ENCODE results near the gene DOCK2.
"Not testable (repeated sequence)": the region's sequence is repeated elsewhere in the genome, so short reads cannot be mapped to it uniquely, and the experiment has no call there.

DOCK2 gene

GRCh38 chr5:169637549-169638121, 560 bp downstream of the DOCK2 start:
- no peak for DNase-seq (ENCODE audit: low spot score)

- no peak for DNase-seq (ENCODE audit: low spot score)
Measured at GRCh38 chr5:169641253-169641652, 4.2 kb downstream of the DOCK2 start.

GRCh38 chr5:169646856-169647255, 9.8 kb downstream of the DOCK2 start:
- no peak for DNase-seq (ENCODE audit: low spot score)

DNA sequence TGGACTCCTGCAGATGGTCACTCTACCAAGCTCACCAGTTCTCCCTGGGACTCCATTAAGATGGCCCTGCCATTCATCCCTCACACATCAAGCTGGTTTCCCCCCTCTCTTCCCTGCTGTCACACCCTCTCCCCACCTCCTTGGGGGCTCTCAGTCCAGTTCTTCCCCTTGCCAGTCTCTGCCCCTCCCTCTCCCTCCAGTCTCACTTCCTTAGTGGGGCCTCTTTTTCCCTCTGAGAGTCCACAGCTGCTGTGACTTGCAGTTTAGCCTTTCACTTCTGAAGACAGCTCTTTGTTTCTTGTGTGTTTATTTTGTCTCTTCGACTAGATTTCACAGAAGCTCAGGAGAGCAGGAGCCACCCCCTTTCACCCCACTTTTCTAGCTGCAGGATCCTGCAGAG, 10.5 kb downstream of the DOCK2 start:
- DNase-seq (ENCODE audit: low spot score) = no peak

- no peak for DNase-seq (ENCODE audit: low spot score)
Measured at GRCh38 chr5:169648725-169649310, 11.7 kb downstream of the DOCK2 start.

- DNase-seq (ENCODE audit: low spot score) = no peak
Measured at GRCh38 chr5:169649486-169649885, 12.4 kb downstream of the DOCK2 start.

DNA sequence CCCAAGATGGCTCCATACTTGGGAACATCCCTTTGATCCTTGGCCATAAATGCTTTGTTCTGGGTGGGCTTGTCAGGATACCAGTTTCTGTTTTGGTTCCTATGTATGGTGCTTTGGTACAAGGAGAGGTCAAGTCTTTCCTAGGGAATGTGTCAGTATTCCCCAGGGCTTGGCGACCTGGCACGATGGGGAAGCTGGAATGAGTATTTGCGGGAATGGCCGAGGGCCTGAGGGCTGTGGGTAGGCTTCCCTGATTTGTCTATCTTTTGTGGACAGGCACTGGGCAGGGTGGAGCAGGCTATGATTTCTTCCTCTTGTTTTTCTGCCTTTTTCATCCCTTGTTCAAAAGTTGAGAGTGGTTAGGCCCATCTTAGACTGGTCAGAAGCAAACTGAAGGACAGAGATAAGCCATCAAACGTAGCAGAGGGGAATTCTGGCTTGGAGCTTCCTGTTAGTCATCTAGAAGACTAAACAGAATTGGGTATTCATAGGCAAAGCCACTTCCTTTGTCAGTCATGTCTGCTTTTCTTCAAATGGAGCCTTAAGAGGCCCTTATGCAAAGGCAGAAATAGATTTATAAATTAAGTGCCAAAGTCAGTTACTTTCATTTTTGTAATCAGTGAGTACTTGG, 13.7 kb downstream of the DOCK2 start:
- no peak for DNase-seq (ENCODE audit: low spot score)

GRCh38 chr5:169651526-169651925, 14.5 kb downstream of the DOCK2 start:
- no peak for DNase-seq (ENCODE audit: low spot score)

- DNase-seq (ENCODE audit: low spot score) = no peak
Measured at GRCh38 chr5:169652057-169652456, 15.0 kb downstream of the DOCK2 start.

DNA sequence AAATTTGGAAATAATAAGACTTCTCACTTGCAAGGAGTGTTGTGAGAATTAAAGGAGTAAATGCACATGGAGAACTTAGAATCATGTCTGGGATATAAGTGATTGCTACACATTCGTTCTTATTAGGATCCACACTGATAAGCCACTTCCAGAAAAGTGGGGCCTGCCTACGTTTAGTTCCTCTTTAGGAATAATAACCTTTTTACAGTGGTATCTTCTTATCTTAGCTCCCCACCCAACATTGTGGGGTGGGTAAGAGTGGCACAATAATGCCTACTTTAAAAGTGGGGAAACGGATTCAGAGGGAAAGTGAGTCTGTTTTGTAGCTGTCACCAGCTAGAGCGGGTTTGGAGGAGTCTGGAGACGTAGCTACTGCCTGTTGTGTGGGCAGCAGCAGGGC, 16.0 kb downstream of the DOCK2 start:
- no peak for DNase-seq (ENCODE audit: low spot score)

DNA sequence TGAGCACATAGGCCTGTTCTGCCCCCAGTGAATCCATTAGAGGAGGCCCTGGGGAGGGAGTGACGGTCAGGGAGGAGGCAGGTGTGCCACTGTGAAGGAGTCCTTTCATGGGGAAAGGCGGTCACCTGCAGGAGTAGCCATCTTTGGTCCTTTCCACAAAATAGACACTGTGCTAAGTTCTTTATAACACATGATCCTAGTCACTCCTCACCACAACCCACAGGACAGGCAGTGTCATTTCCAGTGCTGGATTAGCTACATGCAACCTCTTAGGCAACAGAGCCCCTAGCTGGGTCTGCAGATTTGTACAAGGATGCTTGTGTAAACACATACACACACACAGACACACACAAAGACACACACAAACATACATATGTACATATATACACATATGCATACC, 18.3 kb downstream of the DOCK2 start:
- no peak for DNase-seq (ENCODE audit: low spot score)

- DNase-seq (ENCODE audit: low spot score) = no peak
Measured at GRCh38 chr5:169656125-169656901, 19.2 kb downstream of the DOCK2 start.

DNA sequence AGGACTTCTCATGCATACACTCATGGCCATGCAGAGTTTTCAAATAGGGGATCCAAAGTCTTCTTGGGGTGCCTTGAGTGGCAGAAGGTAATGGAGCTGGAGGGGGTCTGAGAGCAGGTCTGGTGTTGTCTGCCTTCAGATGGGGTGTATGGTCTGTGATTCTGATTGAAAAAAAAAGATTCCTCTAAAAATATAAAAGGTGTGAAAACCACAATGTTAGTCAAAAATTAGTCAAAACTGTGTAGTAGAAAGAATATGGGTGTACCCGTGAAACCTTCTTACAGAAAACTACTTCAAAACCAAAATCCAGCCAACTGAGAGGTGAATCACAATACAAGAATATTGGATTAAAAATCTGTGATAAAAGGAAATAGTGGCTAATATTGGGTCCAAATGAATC, 20.1 kb downstream of the DOCK2 start:
- no peak for DNase-seq (ENCODE audit: low spot score)

- not testable (repeated sequence) for DNase-seq (ENCODE audit: low spot score)
Measured at GRCh38 chr5:169662451-169662850, 25.4 kb downstream of the DOCK2 start.

- DNase-seq (ENCODE audit: low spot score) = no peak
Measured at GRCh38 chr5:169663537-169663936, 26.5 kb downstream of the DOCK2 start.

- DNase-seq (ENCODE audit: low spot score) = no peak
Measured at GRCh38 chr5:169666365-169666764, 29.3 kb downstream of the DOCK2 start.

GRCh38 chr5:169667896-169668674, 31.0 kb downstream of the DOCK2 start:
- DNase-seq (ENCODE audit: low spot score) = no peak

GRCh38 chr5:169668732-169669131, 31.7 kb downstream of the DOCK2 start:
- DNase-seq (ENCODE audit: low spot score) = no peak

DNA sequence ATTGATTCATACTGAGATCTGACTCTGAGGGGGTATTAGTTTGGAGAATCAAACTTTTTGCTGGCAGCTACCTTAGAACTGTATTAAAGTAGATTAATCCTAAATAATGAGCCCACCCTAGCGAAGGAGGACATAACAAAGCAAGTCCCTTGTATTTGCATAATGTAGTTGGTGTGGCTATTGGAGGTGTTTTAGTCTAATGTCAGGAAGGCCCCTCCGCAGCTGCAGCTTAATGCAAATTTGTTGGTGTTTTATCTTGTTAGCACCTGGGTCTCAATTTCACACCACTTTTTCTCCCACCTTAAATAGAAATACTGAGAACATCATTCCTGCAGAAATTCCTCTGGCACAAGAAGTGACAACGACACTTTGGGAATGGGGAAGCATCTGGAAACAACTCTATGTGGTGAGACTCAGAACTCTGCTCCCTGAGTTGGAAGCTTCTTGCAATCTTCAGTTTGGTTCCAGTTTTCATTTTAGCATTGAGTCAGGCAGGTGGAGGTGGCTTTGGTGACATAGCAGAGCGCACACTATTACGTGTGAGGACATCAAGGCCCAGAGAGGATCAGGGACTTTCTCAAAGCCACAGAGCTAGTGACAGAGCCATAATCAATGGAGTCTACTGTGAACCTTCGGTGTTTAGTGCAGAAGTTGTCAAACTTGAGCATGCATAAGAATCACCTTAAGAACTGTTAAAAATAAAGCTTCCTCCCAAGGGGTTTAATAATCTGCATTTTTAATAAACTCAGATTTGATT, 33.9 kb downstream of the DOCK2 start:
- no peak for DNase-seq (ENCODE audit: low spot score)

- DNase-seq (ENCODE audit: low spot score) = no peak
Measured at GRCh38 chr5:169682026-169682425, 45.0 kb downstream of the DOCK2 start.

- DNase-seq (ENCODE audit: low spot score) = no peak
Measured at GRCh38 chr5:169686137-169686536, 49.1 kb downstream of the DOCK2 start.

- DNase-seq (ENCODE audit: low spot score) = no peak
Measured at GRCh38 chr5:169688106-169688505, 51.0 kb downstream of the DOCK2 start.
